ENCODE data around the gene SNX32. TPM values are rescaled to one million over a fixed set of nuclear protein-coding genes. Genes with fewer than 3 reads are reported as not detected.

SNX32 gene
- total RNA-seq, 1 donor from 2014 or later: 1.4 TPM

DNA sequence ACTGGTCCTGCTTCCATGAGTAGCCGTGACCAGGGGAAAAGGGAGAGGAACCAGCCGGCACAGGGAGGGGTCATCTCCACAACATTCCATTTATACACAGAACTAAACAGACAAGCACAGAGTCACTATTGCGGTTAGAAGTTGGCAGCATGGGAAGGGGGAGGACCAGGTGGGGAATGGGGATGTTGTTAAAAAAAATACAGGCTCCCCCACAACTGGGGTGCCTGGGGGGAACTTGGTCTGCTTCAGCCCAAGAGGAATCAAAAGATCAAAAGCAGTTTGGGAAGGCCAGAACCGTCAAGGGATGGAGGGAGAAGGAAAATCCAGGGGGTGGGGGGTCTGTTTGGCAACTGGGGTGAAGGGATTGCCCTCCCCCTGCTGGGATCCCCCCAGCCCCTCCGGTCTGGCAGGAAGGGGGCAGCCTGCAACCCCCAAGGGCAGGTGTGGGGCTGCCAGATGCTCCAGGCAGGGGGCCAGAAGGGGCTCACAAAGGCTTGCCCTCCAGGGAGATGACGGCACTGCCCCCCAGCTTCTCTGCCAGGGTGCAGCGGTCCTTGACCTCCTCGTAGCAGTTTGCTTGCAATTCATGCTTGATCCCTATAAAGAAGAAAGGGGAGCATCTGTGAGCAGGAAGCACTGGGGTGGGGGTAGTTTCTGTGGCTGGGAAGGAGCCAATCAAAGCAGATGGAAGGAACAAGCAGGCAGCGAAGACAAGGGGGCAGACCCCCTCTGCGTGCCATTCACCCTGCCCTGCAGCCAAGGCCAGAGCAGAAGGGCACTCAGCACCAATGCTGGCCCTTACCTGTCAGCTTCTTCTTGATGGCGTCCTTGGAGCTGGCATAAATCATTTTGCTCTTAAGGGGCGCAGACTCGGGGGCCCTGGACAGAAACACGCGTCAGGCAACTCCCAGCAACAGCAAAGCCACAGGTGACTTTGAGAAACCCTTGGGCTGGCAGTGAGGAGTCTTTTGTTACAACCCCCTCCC lies 21.4 kb downstream of the SNX32 start:
- no peak for DNase-seq (ENCODE audit: low spot score)

DNA sequence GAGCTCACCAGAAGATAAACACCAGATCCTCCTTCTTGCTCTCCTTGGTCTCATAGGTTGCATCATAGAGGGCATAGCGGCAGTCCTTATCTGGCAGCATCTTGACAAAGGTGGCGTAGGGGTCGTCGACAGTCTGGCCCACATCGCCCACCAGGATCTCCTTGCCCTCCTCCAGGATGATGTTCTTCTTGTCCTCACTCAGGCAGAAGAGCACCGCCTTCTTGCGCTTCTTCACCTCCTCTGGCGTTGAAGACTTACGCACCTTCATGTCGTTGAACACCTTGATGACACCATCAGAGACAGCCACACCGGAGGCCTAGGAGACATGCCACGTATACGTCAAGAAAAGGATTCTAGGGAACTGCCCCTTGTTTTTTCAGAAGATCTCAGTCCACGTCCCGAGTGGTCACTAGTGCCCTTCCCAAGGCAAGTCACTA lies 22.2 kb downstream of the SNX32 start:
- DNase-seq (ENCODE audit: low spot score): no peak

DNA sequence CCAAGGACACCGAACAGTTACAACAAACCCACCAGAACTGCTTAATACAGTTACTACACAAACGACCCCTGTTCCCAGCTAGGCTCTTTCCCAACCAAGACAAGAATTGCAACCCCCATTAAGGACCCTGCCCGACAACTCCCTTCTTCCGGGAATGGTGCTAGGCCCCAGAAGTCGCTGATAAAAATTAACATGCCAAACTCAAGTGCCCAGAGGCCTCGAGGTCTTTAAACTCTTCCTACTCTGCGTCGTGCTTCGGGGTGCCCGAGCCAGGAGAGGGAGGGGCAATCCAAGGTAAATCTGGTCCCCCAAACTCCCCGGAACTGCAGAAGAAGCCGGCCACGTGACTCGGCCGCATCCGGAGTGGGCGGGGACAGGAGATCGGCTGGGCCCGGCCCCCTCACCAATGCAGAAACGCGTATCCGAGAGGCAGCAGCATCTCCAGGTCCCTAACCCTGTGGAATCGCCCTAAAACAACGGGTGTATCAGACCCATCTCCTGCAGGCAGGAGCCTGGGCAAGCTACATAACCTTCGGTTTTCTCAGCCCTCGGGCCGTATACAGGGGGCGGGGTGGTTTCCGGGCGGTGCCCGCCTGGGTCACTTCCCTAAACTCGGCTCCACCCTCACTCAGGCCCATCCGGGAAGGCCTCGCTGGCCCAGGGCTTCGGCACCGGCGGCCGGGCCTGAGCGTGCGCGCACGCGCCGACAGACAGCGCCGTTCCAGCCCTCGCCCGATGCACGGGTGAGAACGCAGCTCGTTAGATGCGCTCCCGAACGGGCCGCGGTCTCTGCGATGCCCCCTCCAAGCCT lies 23.1 kb downstream of the SNX32 start:
- peak; percentile 76 for DNase-seq (ENCODE audit: low spot score)

- DNase-seq (ENCODE audit: low spot score): peak; percentile 38
Observed at GRCh38 chr11:65857500-65857852, 23.7 kb downstream of the SNX32 start.

DNA sequence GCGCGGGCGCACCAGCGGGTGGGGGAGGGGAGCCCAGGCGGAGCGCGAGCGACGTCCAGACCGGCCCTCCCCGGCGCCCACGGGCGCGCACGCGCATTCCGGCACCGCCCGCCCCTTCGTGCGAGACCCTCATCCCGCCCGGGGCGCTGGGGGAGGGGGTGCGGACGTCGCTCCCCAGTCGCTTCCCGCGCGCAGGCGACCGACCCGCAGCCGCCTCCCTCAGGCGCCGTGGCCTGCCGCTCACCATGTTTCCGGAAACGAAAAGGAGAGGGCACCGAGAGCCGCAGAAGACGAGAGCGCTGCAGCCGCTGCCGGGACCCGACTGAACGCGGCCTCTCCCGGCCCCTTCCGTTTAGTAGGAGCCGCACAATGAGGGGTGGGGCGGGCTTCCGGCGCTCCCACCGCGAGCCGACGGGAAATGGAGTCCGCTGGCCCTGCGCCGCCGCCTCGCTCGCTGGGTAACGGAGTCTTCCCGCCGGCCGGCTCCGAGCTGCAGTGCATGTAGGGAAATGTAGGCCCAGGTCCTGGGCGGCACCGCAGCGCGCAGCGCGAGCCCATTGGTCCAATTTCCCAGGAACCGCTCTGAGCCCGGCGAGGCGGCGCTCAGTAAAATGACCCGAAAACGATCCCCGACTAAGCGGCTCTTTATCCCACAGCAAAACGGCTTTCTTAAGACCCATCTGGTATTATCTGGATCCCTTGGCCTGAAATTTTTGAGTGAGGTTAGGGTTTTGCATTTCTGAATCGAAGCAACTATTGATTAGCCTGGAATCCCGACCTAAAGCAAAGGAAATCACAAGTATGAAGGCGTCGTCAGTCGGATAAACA lies 24.3 kb downstream of the SNX32 start, which contains the start of gene CFL1:
Gene CFL1, minus strand, starts transcription at position 328 of the 828 bp plus-strand sequence. Its CDS starts 81 bp downstream, at position 247.
- peak; percentile 99 for DNase-seq (ENCODE audit: low spot score)

DNA sequence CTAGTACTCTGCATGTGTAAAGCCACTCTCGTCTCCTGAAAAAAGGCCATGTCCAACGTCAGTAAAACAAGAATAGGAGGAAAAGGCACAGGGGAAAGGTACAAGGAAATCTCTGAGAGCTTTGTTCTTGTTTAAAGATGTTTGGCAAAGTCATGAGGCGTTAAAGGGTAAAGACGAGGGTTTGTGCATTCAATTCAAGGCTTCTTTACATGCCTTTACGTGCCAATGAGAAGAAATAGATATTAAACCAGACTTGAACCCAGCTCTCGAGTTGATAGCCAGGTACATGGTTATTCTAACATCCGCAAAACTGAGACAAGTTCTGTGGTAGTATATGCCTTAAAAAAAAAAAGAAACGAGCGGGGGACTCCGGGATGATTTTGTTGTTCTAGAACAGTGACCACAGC lies 24.9 kb downstream of the SNX32 start:
- no peak for DNase-seq (ENCODE audit: low spot score)

DNA sequence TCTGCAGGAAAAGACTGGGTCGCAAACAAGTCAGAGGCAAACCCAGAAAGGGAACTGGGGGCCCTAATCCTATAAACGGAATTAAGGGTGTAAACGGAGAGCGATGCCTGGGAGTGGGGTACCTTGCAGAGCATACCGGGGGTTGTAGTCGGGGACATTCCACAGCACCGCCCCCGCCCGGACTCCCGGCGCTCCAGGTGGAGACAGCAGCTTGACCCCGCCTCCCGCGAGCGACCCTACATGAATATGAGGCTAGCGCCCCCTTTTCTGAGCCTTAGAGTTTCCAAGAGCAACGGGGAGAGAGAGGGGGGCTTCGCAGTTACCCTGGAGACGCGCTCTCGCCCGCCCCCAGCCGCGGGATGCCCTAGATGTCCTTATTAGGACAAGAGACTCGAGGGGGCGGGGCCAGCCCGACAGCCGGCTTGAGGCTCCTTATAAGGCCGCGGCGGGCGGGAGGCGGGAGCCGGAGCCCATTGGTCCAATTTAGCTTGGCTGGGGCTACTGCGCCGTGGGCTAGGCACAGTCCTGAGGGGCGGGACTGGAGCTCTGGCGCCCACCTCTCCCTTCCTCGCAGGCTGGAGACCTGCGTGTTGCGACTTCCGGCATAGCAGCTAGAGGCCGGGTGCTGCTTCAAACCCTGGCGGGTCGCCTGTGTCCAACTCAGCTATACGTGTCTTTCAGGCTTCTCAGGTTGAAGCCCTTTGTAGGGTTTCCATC lies 25.5 kb downstream of the SNX32 start:
- DNase-seq (ENCODE audit: low spot score): peak; percentile 99

DNA sequence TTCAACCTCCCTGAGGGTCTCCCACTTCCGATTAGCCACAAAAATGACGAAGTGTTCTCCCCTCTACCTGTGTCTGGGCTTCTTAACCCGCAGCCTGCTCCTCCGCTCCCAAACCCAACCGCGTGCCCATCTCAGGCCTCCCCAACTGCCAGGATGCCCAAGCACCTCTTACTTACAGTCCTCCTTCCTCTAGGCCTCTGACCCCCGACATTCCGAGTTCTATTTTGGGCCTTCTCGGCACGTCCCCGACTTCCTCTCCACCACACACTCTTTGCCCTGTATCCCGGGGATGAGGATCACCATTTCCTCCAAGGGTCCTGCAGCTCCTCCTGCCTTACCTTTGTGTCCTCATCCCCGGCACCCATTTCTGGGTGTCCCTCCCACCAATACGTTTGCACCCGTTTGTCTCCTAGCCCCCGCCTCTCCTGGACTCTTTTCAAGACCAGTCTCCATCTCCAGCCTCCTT lies 26.1 kb downstream of the SNX32 start:
- DNase-seq (ENCODE audit: low spot score): no peak

DNA sequence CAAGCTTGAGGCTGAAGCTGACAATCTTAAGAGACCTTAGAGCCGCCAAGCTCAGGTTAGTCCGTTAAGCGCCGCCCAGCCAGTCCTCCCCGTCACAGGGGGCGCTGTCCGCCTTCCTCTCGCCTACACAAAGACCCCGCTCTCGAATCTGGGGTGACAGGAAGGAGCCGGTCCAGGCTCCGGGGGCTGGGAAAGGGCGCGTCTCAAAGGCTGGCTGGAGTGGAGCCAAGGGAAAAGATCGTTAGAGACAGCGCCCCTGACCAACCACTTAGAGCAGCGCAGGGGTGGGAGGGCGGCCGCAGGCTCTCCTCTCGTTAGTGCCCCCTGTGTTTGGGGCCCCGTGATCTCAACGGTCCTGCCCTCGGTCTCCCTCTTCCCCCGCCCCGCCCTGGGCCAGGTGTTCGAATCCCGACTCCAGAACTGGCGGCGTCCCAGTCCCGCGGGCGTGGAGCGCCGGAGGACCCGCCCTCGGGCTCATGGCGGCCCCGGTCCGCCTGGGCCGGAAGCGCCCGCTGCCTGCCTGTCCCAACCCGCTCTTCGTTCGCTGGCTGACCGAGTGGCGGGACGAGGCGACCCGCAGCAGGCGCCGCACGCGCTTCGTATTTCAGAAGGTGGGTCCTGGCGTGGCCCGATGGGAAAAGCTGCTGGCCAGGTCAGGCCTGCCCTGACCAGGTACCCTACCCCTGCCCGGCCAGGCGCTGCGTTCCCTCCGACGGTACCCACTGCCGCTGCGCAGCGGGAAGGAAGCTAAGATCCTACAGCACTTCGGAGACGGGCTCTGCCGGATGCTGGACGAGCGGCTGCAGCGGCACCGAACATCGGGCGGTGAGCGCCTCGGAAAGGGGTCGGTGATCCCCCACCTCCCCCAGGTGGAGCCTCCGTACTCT lies 26.8 kb downstream of the SNX32 start, which contains the start of gene MUS81:
Gene MUS81, plus strand, starts transcription at position 156 of the 887 bp plus-strand sequence. Its CDS starts 321 bp downstream, at position 477.
- peak; percentile 97 for DNase-seq (ENCODE audit: low spot score)

- DNase-seq (ENCODE audit: low spot score): no peak
Observed at GRCh38 chr11:65861165-65861505, 27.4 kb downstream of the SNX32 start.

DNA sequence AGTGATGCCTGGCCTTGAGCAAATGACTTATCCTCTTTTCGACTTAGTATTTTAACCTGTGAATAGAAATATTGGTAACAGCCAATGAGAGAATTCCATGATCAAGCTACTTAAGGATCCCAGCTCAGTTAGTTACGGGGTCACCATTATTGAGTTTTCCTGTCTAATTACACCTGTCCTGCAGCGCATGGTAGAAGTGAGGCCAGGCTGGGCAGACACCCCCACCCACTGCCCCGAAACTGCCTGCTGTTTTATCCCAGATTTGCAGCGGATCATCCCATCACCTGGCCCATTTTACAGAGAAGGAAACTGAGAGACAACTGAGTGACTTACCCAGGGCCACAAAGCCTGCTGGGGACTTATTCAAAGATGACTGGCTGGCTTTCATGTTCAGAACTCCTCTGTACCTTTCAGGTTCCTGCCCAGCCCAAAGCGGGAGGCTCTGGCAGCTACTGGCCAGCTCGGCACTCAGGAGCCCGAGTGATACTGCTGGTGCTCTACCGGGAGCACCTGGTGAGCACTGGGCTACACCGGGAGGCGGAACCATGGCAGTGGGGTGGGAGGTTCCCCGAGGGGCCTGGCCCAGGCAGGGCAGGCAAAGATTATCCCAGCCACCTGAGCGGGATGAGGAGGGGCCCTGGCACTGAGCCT lies 27.9 kb downstream of the SNX32 start:
- no peak for DNase-seq (ENCODE audit: low spot score)

DNA sequence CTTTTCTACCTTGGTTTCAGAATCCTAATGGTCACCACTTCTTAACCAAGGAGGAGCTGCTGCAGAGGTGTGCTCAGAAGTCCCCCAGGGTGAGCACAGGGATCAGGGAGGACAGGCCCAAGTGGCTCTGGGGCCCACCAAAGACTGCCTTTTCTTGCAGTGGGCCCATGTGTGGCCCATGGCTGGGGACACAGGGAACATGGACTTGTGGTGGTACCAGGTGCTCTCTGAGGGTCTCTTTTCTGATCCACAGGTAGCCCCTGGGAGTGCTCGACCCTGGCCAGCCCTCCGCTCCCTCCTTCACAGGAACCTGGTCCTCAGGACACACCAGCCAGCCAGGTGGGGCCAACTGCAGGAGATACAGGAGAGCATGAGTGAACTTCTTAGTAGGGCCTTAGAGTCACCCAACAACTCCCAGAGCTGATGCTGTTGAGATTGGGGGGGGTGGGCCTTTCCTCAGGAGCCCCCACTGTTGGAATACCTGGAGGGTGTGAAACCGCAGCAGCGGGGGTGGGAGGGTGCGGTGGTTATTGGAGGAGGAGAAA lies 28.5 kb downstream of the SNX32 start:
- no peak for DNase-seq (ENCODE audit: low spot score)

GRCh38 chr11:65862941-65863888 lies 29.5 kb downstream of the SNX32 start:
- DNase-seq (ENCODE audit: low spot score): no peak

DNA sequence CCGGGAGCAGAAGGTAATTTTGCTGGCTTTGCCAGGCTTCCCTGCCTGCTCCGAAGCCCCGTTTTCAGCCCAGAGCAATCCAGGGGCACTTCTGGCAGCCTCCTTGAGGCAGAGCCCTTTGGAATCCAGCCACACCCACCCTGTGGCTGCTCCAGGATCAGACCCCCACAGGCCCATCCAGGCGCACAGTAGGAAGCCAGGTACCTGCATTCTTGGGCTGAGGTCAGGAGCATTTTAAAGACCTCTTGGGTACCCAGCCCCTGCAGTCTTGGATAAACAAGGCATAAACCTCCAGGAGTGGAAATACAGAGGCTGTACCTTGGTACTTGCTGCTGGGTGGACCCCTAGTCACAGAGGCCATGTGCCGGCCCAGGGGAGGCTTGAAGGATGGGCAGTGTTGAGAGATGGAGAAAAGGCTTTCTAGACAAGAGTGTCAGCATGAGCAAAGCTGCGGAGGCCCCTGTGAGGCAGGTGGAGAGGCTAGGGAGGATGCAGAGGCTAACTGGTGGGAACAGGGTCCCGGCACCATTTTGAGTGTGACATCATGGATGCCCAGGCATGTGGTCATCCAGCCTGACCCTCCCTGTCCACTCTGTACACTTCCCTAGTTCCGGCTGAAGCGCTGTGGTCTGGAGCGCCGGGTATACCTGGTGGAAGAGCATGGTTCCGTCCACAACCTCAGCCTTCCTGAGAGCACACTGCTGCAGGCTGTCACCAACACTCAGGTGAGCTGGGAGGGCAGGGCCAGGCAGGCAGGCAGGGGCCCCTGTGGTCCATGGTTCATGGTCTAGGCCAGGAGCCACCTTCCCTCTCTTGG lies 30.3 kb downstream of the SNX32 start:
- no peak for DNase-seq (ENCODE audit: low spot score)

GRCh38 chr11:65864706-65865471 lies 31.1 kb downstream of the SNX32 start:
- no peak for DNase-seq (ENCODE audit: low spot score)

DNA sequence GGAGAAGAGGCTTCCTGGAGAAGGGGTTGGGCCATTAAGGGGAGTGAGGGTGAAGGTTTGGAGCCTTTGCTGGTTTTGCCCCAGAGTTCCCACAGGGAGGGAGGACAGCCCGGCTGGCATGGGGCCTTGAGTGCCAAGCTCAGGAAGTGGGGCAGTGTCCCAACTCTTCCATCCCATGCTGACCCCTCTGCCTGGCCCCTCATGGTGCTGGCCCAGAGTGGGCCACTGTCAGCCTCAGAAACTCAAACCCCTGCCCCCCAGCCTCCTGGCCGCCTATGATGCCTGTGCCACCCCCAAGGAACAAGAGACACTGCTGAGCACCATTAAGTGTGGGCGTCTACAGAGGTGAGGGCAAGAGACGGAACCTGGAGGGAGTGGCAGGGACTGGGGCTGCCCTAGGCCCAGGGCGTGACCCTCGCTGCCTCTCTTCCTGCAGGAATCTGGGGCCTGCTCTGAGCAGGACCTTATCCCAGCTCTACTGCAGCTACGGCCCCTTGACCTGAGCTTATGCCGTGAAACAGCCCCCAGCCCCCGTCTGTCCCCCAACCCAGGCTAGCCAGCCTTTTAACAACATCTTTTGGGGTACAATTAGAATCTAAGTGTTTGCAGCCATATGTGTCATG lies 31.9 kb downstream of the SNX32 start:
- no peak for DNase-seq (ENCODE audit: low spot score)

Measured in mucosa of gallbladder (tissue), 1 donor.